KOPT-K1 (cell line): ENCODE results near the gene SLC26A4.

ENCODE experiments used
- H3K27ac ChIP-seq: fragments of 200-600 bp; sonication (generic); 2 replicates; pipeline ENCODE4 v1.5.1; 2016; ENCODE audit warnings: antibody characterized with exemption, mild to moderate bottlenecking, low read depth, low read length; ENCODE audit not compliant: poor library complexity, severe bottlenecking
- H3K36me3 ChIP-seq: fragments of 200-600 bp; sonication (generic); 2 replicates; pipeline ENCODE4 v1.5.1; 2017; ENCODE audit warnings: antibody characterized with exemption, mild to moderate bottlenecking, low read length, moderate library complexity; ENCODE audit not compliant: insufficient read depth
- H3K9me3 ChIP-seq: fragments of 200-600 bp; sonication (generic); 2 replicates; pipeline ENCODE4 v1.5.1; 2017; ENCODE audit warnings: antibody characterized with exemption, low read length, mild to moderate bottlenecking; ENCODE audit not compliant: insufficient read depth, poor library complexity, severe bottlenecking

The SLC26A4 gene

GRCh38 chr7:107641676-107642075, 19.0 kb upstream of the SLC26A4 start:
- H3K27ac ChIP-seq: no peak overlapping the region
- no peaks in the 10 kb centered on the region for H3K36me3 ChIP-seq
- H3K9me3 ChIP-seq: peaks cover 12% of the 10 kb centered on the region

- no peaks in the 10 kb centered on the region for H3K36me3 ChIP-seq
- H3K27ac ChIP-seq: no peak overlapping the region
- peaks cover 6% of the 10 kb centered on the region for H3K9me3 ChIP-seq
Measured at GRCh38 chr7:107642501-107642900, 18.1 kb upstream of the SLC26A4 start.

GRCh38 chr7:107643407-107643806, 17.2 kb upstream of the SLC26A4 start:
- Histone ChIP-seq H3K36me3 (no peaks in the 10 kb centered on the region), H3K9me3 (no peaks in the 10 kb centered on the region), H3K27ac (no peak overlapping the region)

- H3K36me3 ChIP-seq: no peaks in the 10 kb centered on the region
- H3K27ac ChIP-seq: no peak overlapping the region
- H3K9me3 ChIP-seq: no peaks in the 10 kb centered on the region
Measured at GRCh38 chr7:107643938-107644308, 16.7 kb upstream of the SLC26A4 start.

- Histone ChIP-seq H3K27ac (no peak overlapping the region), H3K9me3 (no peaks in the 10 kb centered on the region), H3K36me3 (no peaks in the 10 kb centered on the region)
Measured at GRCh38 chr7:107644309-107644974, 16.2 kb upstream of the SLC26A4 start.

- no peak overlapping the region for H3K27ac ChIP-seq
- H3K9me3 ChIP-seq: no peaks in the 10 kb centered on the region
- H3K36me3 ChIP-seq: no peaks in the 10 kb centered on the region
Measured at GRCh38 chr7:107652642-107653041, 8.0 kb upstream of the SLC26A4 start.

- H3K27ac ChIP-seq: no peak overlapping the region
- peaks cover 13% of the 10 kb centered on the region for H3K9me3 ChIP-seq
- no peaks in the 10 kb centered on the region for H3K36me3 ChIP-seq
Measured at GRCh38 chr7:107658467-107658866, 2.2 kb upstream of the SLC26A4 start.

GRCh38 chr7:107659666-107660065, 962 bp upstream of the SLC26A4 start:
- Histone ChIP-seq H3K27ac (peak overlapping the region; percentile 14), H3K9me3 (peaks cover 13% of the 10 kb centered on the region), H3K36me3 (no peaks in the 10 kb centered on the region)

GRCh38 chr7:107661081-107661864, 645 bp downstream of the SLC26A4 start:
- H3K27ac ChIP-seq: no peak overlapping the region
- H3K36me3 ChIP-seq: no peaks in the 10 kb centered on the region
- peaks cover 13% of the 10 kb centered on the region for H3K9me3 ChIP-seq

GRCh38 chr7:107661865-107662379, 1.3 kb downstream of the SLC26A4 start:
- Histone ChIP-seq H3K27ac (no peak overlapping the region), H3K36me3 (no peaks in the 10 kb centered on the region), H3K9me3 (peaks cover 13% of the 10 kb centered on the region)

GRCh38 chr7:107663196-107663595, 2.6 kb downstream of the SLC26A4 start:
- Histone ChIP-seq H3K9me3 (peaks cover 13% of the 10 kb centered on the region), H3K36me3 (no peaks in the 10 kb centered on the region), H3K27ac (no peak overlapping the region)

- no peaks in the 10 kb centered on the region for H3K36me3 ChIP-seq
- H3K27ac ChIP-seq: no peak overlapping the region
- no peaks in the 10 kb centered on the region for H3K9me3 ChIP-seq
Measured at GRCh38 chr7:107666790-107667189, 6.2 kb downstream of the SLC26A4 start.

- Histone ChIP-seq H3K27ac (no peak overlapping the region), H3K9me3 (no peaks in the 10 kb centered on the region), H3K36me3 (no peaks in the 10 kb centered on the region)
Measured at GRCh38 chr7:107667341-107667740, 6.7 kb downstream of the SLC26A4 start.

- Histone ChIP-seq H3K9me3 (no peaks in the 10 kb centered on the region), H3K27ac (no peak overlapping the region), H3K36me3 (no peaks in the 10 kb centered on the region)
Measured at GRCh38 chr7:107668296-107668695, 7.7 kb downstream of the SLC26A4 start.

- no peak overlapping the region for H3K27ac ChIP-seq
- H3K36me3 ChIP-seq: no peaks in the 10 kb centered on the region
Measured at GRCh38 chr7:107672183-107672582, 11.6 kb downstream of the SLC26A4 start.

GRCh38 chr7:107676249-107676648, 15.6 kb downstream of the SLC26A4 start:
- Histone ChIP-seq H3K9me3 (no peaks in the 10 kb centered on the region), H3K36me3 (no peaks in the 10 kb centered on the region), H3K27ac (no peak overlapping the region)

More at GRCh38 chr7:107672183-107672582, 11.6 kb downstream of the SLC26A4 start:
- no peaks in the 10 kb centered on the region for H3K9me3 ChIP-seq
